Neural progenitor cell (in vitro differentiated cells): ENCODE data around the gene NELL2.

Experiments used
- CTCF ChIP-seq: fragments of 200-600 bp; sonication (generic); IDR thresholded peaks from 2 replicates; pipeline ENCODE4 v1.5.1; 2017; ENCODE audit warnings: antibody characterized with exemption, mild to moderate bottlenecking
- EZH2phosphoT487 ChIP-seq: fragments of 200-600 bp; sonication (generic); IDR thresholded peaks from 2 replicates; pipeline ENCODE4 v1.6.1; 2017; ENCODE audit warnings: antibody characterized with exemption

- TF ChIP-seq CTCF (no peak), EZH2phosphoT487 (no peak)
Measured at GRCh38 chr12:44673811-44674210, 202.3 kb downstream of the NELL2 start.
